Aorta (tissue), 5 donors: ENCODE measurements around the gene DOCK9. TPM values are rescaled to one million over a fixed set of nuclear protein-coding genes. Genes with fewer than 3 reads are reported as not detected.

ENCODE experiments used
- ATAC-seq: fragments of 200-7000 bp; cut with Tn5 transposase; one replicate; pipeline ENCODE4 v1.9.1; 2022; ENCODE audit warnings: moderate library complexity; ENCODE audit not compliant: low FRiP score
- DNase-seq, 2 donors: peaks; one replicate each; pipeline ENCODE4 v3.0.0-alpha.2; 2020
- H3K27ac ChIP-seq, 2 donors: one replicate each; pipeline ENCODE4 v1.5.1; 2013; ENCODE audit warnings: low read length in 2 of 2, mild to moderate bottlenecking in 2 of 2, moderate library complexity in 2 of 2, control low read depth in 1 of 2, inconsistent platforms in 1 of 2, low read depth in 1 of 2
- H3K27me3 ChIP-seq, 2 donors: one replicate each; pipeline ENCODE4 v1.6.1; 2013; ENCODE audit warnings: control low read depth in 1 of 2, low read length in 1 of 2, mild to moderate bottlenecking in 1 of 2, moderate library complexity in 1 of 2; ENCODE audit not compliant: insufficient read depth in 2 of 2, control insufficient read depth in 1 of 2
- H3K36me3 ChIP-seq, 2 donors: one replicate each; pipeline ENCODE4 v1.6.1; 2013; ENCODE audit warnings: control low read depth in 1 of 2, low read length in 1 of 2, mild to moderate bottlenecking in 1 of 2; ENCODE audit not compliant: insufficient read depth in 2 of 2, control insufficient read depth in 1 of 2
- H3K4me1 ChIP-seq, 2 donors: one replicate each; pipeline ENCODE4 v1.6.1; 2013; ENCODE audit warnings: low read length in 2 of 2, control low read depth in 1 of 2, mild to moderate bottlenecking in 1 of 2, moderate library complexity in 1 of 2; ENCODE audit not compliant: insufficient read depth in 2 of 2, control insufficient read depth in 1 of 2
- H3K4me3 ChIP-seq, 2 donors: one replicate each; pipeline ENCODE4 v1.5.1; 2013; ENCODE audit warnings: low read length in 2 of 2, control low read depth in 1 of 2, mild to moderate bottlenecking in 1 of 2
- H3K9me3 ChIP-seq: one replicate; pipeline ENCODE4 v1.6.1; 2013; ENCODE audit warnings: mild to moderate bottlenecking, low read length; ENCODE audit not compliant: control insufficient read depth
- WGBS, 2 donors: extraction: QIAGEN DNeasy Blood & Tissue Kit; methylation state at CpG; one replicate each; pipeline ENCODE4 v1.1.7; 2013; 5-methylcytosine and 5-hydroxymethylcytosine counted together
- intact Hi-C, 2 donors: fragments of 100-400 bp; cut with DNase I; formaldehyde crosslinking; loops; one replicate each; pipeline versions ENCODE4 v1.14.2 to v1.15.0; 2022
- polyA plus RNA-seq, 2 donors: library from polyadenylated mRNA; stranded (reverse); fragments of 200-250 nt; gene quantifications; one replicate each; pipeline ENCODE4 v1.2.3, GENCODE V29; 2013
- total RNA-seq, 2 donors: library from RNA; stranded (reverse); fragmentation: NEBNext Ultra II Directional; extraction: Animal tissue kit (Norgen Biotek cat#: 25700); gene quantifications; one replicate each; pipeline ENCODE4 v1.2.1, GENCODE V29; 2021
- donor health status: healthy with polysubstance abuse.
- donor health status: Bipolar disorder and iron deficiency.
- donor health status: DM: no; HTN: no; CAD: no.
- donor health status: DM: no; HTN: no; CAD: no.
- donor health status: DM: yes; HTN: yes; CAD: no.

The DOCK9 gene
- total and polyA plus RNA-seq, 4 donors = 9.1 to 107 (median 43.8) TPM

GRCh38 chr13:98984118-98984517 lies 6.3 kb upstream of the DOCK9 start:
- H3K27me3 ChIP-seq = no peaks in the 10 kb centered on the region
- DNase-seq = no peak
- no peak overlapping the region for H3K27ac ChIP-seq
- H3K4me1 ChIP-seq = peaks cover 0 to 3% of the 10 kb centered on the region in 2 donors
- no peaks in the 10 kb centered on the region for H3K9me3 ChIP-seq
- ATAC-seq = no peak
- 92 to 93% methylated on average over 2 of the region's 2 CpGs for WGBS, 2 donors
- no peak overlapping the region for H3K4me3 ChIP-seq
- intact Hi-C loops = no loop called here
- H3K36me3 ChIP-seq = no peaks in the 10 kb centered on the region

GRCh38 chr13:98983182-98983581 lies 5.3 kb upstream of the DOCK9 start:
- WGBS, 2 donors = 42 to 61% methylated on average over 5 of the region's 5 CpGs
- Histone ChIP-seq H3K27ac (no peak overlapping the region), H3K4me3 (no peak overlapping the region), H3K4me1 (peaks cover 0 to 3% of the 10 kb centered on the region in 2 donors), H3K9me3 (no peaks in the 10 kb centered on the region), H3K27me3 (no peaks in the 10 kb centered on the region), H3K36me3 (no peaks in the 10 kb centered on the region)
- DNase-seq (no peak), ATAC-seq (no peak)
- intact Hi-C loops = no loop called here

- no peak for ATAC-seq
- 93 to 95% methylated on average over 9 of the region's 9 CpGs for WGBS, 2 donors
- Histone ChIP-seq H3K4me3 (no peak overlapping the region), H3K36me3 (no peaks in the 10 kb centered on the region), H3K27ac (no peak overlapping the region), H3K9me3 (no peaks in the 10 kb centered on the region), H3K4me1 (peaks cover 0 to 3% of the 10 kb centered on the region in 2 donors), H3K27me3 (no peaks in the 10 kb centered on the region)
- intact Hi-C loops = no loop called here
- no peak for DNase-seq
Measured at GRCh38 chr13:98981369-98982080, 3.7 kb upstream of the DOCK9 start.

GRCh38 chr13:98979012-98979660 lies 1.3 kb upstream of the DOCK9 start:
- intact Hi-C loops = no loop called here
- no peaks in the 10 kb centered on the region for H3K9me3 ChIP-seq
- H3K4me1 ChIP-seq = peaks cover 0 to 1% of the 10 kb centered on the region in 2 donors
- ATAC-seq (no peak), DNase-seq (no peak)
- no peak overlapping the region for H3K27ac ChIP-seq
- no peak overlapping the region for H3K4me3 ChIP-seq
- 93 to 98% methylated on average over 9 of the region's 9 CpGs for WGBS, 2 donors
- H3K36me3 ChIP-seq = no peaks in the 10 kb centered on the region
- H3K27me3 ChIP-seq = no peaks in the 10 kb centered on the region

GRCh38 chr13:98978280-98978679 lies 416 bp upstream of the DOCK9 start:
- WGBS, 2 donors = 19 to 25% methylated on average over 3 of the region's 3 CpGs
- Histone ChIP-seq H3K27me3 (no peaks in the 10 kb centered on the region), H3K4me1 (peaks cover 0 to 1% of the 10 kb centered on the region in 2 donors), H3K36me3 (no peaks in the 10 kb centered on the region), H3K4me3 (peak overlapping the region; percentile 27 to 47), H3K27ac (no peak overlapping the region), H3K9me3 (no peaks in the 10 kb centered on the region)
- no peak for ATAC-seq
- no peak for DNase-seq
- intact Hi-C loops = no loop called here

- intact Hi-C loops = no loop called here
- H3K36me3 ChIP-seq = no peaks in the 10 kb centered on the region
- 18 to 22% methylated on average over 2 of the region's 2 CpGs for WGBS, 2 donors
- H3K4me1 ChIP-seq = peaks cover 0 to 1% of the 10 kb centered on the region in 2 donors
- no peaks in the 10 kb centered on the region for H3K9me3 ChIP-seq
- ATAC-seq = no peak
- no peak for DNase-seq
- no peak overlapping the region for H3K27ac ChIP-seq
- H3K4me3 ChIP-seq = no peak overlapping the region
- H3K27me3 ChIP-seq = no peaks in the 10 kb centered on the region
Measured at GRCh38 chr13:98976941-98977340, 923 bp downstream of the DOCK9 start.

- Histone ChIP-seq H3K9me3 (no peaks in the 10 kb centered on the region), H3K4me3 (no peak overlapping the region), H3K27ac (no peak overlapping the region), H3K4me1 (peaks cover 0 to 1% of the 10 kb centered on the region in 2 donors), H3K27me3 (no peaks in the 10 kb centered on the region), H3K36me3 (no peaks in the 10 kb centered on the region)
- DNase-seq (no peak), ATAC-seq (no peak)
- intact Hi-C loops = no loop called here
Measured at GRCh38 chr13:98976338-98976737, 1.5 kb downstream of the DOCK9 start.

- Histone ChIP-seq H3K27me3 (no peaks in the 10 kb centered on the region), H3K36me3 (no peaks in the 10 kb centered on the region), H3K9me3 (no peaks in the 10 kb centered on the region), H3K4me1 (peaks cover 0 to 1% of the 10 kb centered on the region in 2 donors), H3K27ac (no peak overlapping the region), H3K4me3 (no peak overlapping the region)
- no peak for DNase-seq
- ATAC-seq = no peak
- intact Hi-C loops = no loop called here
- WGBS, 2 donors = 92 to 93% methylated on average over 5 of the region's 5 CpGs
Measured at GRCh38 chr13:98975822-98976261, 2.0 kb downstream of the DOCK9 start.

- H3K27me3 ChIP-seq = no peaks in the 10 kb centered on the region
- ATAC-seq (no peak), DNase-seq (no peak)
- 64 to 79% methylated on average over 2 of the region's 2 CpGs for WGBS, 2 donors
- no peak overlapping the region for H3K27ac ChIP-seq
- no peak overlapping the region for H3K4me3 ChIP-seq
- intact Hi-C loops = no loop called here
- no peaks in the 10 kb centered on the region for H3K36me3 ChIP-seq
- peaks cover 0 to 3% of the 10 kb centered on the region in 2 donors for H3K4me1 ChIP-seq
- H3K9me3 ChIP-seq = no peaks in the 10 kb centered on the region
Measured at GRCh38 chr13:98974053-98974452, 3.8 kb downstream of the DOCK9 start.
